ENCODE data around the gene TSFM.
"Not testable (repeated sequence)": the region's sequence is repeated elsewhere in the genome, so short reads cannot be mapped to it uniquely, and the experiment has no call there.

Gene TSFM

DNA sequence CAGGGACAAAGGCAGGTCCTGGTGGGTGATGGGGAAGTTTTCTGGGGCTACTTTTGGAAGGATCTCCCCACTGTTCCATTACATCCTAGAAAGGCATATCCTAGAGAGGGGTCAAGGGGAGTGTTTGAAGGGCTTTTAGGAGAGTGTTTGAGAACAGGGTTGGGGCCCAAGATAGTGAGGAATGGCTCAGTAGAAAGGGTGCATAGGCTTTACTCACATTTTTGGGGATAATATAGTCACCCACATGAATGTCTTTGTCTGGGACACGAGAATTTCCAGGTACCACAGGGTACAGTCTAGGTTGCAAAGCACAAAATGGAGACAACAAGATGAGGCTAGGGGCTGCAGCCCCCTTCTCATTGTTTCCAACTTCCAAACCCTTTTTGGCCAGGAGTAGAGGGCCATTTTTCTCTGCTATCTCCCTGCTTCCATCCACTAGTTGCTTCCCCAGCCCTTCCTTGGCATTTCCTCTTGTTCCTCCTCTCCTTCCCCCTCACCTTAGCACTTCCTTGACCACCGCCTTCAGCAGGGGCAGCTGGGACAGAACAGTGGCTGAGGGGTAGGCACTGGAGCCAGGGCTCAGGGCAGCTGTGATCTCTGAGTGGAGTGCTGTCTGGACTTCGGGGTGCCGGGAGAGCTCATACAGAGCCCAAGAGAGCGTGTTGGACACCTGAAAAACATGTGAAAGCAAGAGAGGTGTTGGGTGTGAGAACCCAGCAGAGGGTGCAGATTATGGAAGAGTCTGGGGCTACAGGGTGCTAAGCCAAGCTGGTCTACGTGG, 18.5 kb upstream of the TSFM start:
- no peak for DNase-seq

DNA sequence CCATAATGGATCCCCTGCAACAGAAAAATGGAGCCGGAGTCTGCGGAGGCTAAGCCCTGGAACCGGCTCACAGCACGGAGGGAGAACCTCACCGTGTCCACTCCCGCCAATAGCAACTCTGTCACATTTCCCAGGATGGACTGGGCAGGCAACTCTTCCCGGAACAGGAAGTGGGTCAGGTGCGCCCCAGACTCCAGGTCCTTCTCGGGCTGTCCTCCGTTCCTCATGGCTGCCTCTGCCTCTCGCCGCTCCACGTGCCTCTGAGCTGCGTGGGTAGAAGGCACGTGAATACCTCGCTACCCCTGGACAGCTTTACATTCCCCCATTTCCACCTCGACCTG, 18.0 kb upstream of the TSFM start:
- no peak for DNase-seq

DNA sequence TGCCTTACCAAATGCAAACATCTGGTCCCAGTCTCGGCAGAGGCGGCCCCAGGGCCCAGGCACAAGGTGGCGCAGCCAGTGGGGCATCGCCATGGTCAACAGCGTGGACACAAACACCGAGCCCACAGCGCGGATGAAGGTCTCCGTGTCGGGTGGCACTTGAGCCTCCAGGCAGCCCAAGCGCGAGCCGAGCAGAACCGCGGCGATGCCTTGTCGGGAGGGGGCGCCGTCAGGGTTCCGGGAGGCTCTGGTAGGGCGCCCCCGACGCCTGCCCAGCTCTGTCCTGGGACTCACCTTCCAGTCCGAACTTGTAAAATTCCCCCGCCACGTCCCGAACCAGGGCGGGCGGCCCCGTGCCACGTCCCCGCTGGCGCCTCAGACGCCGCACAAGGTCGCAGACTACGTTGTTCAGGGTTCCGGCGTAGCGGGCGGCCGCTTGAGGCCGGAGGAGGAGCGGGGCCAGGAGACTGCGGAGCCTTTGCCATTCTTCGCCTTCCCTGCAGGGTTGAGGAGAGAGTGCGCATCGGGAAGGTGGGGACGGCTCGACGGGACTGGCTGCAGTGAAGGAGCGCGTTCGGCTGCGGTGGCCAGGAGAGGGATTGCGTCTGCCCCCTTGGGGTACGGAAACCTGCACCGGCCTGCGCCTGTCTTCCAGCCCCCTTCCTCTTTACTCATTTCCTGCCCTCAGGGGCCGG, 17.4 kb upstream of the TSFM start:
- DNase-seq = no peak

DNA sequence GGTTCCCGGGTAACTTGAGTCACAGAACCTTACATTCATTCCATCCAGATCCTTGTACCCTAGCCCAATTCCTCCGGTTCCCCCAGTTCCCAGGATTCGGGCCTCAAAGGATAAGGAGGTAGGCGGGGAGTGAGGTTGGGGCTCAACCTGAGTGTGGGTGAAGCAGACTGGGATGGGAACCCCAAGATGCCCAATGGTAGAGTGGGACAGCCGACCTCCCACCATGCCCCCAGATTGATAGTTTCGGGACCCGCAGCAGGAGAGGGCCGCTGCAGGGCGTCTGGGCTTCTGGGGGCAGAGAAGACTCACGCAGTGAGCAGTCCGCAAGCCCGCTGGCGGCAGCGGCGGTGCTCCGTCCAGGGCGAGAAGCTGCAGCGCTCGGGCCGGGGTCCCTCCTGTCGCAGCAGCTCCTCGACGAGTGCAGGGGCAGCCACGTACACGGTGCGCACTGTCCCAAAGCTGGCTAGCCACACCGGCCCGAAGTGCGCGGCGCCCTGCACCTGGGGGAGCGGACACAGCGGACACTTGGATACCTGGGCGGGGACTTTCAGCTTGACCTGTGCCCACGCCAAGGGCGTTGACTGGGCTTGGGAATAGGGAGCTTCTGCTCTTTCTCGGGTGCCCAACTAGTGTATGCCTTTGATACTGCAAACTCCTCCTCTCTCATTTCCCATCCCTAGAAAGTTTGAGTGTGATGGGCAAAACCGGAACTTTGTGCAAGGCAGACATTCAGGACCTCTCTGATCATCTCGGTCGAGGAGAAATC, 16.7 kb upstream of the TSFM start:
- no peak for DNase-seq

DNA sequence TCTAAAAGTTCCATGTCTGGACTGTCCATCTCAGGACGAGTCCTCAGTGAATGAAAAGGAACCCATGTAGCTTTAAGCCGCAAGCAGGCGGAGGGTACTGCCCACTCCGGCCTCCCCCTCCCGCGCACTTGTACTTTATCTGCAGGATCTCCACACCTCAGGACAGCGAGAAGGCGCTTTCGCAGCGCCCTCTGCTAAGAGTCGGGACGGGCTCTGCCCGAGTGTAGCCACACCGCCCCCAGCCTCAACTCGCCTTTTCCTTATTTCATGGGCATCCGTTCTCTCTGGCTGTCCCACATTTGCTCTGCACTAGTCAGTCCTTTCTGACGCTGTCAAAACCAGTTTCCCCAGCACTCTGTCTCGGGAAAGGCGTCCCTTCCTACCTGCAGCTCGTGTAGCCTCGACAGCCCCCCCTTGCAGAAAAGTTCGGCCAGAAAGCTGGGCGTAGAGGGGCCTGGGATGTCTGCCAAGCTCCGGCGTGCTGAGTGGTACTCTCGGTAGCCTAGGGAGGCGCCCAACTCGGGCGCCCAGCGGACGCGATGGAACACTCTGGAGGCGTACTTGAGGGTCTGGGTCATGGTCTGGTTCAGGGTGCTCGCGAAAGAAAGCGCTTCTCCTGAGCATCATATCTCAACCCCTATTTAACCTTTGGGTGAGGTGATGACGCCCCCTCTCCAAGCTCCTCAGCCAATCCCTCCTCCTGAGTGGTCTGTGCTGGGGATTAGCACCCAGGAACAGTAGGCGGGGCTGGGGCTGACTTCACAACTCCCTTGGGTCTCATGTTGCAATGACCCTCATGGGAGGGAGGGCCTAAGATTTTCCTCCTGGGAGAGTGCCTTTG, 15.9 kb upstream of the TSFM start, which contains the start of gene CYP27B1:
Gene CYP27B1, minus strand, starts transcription at position 615 of the 841 bp plus-strand sequence. Its CDS starts 37 bp downstream, at position 578.
- peak; percentile 17 for DNase-seq

DNA sequence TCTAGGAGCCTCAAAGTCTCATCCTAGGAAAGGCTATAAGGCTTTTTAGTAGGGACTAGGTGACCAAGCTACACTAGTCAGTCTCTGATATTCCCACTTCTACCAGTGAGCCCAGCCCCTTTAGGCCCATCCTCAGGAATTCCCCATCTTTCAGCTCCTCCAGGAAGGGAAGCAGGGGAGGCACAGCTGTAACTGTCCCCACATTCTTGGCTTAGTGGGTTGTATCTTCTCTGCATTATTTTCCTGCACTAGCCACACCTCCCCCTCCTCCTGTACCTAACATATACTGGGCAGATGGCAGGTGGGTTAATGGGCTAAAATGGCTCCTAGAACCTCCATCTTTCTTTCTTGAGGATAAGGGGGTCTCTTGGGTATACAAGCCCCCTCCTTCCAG, 15.3 kb upstream of the TSFM start:
- DNase-seq = no peak

DNA sequence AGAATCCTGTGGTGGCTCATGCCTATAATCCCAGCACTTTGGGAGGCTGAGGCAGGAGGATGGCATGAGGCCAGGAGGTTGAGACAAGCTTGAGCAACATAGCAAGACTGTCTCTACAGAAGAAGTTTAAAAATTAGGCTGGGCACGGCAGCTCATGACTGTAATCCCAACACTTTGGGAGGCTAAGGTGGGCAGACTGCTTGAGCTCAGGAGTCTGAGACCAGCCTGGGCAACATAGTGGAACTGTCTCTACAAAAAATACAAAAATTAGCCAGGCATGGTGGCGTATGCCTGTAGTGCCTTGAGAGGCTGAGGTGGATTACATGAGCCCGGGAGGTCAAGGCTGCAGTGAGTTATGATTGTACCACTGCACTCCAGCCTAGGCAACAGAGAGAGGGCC, 14.7 kb upstream of the TSFM start:
- no peak for DNase-seq

DNA sequence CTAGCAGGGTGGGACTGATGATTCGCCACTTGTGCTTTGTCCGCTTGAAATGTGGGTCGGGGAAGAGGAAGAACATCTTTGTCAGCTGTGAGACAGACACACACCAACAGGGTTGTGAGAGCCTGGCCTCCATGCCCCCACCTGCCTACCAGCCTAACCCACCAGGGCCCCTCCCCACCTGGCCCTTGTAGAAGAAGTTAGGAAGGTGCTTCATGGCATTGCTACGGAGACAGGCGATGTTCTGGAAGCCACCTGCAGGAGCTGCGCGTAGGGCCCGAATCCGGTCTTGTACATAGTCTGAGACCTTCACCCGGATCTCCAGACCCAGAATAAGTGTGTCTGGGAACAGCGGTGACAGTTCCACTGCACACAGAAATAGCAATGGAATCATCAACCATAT, 13.0 kb upstream of the TSFM start:
- DNase-seq = no peak

DNA sequence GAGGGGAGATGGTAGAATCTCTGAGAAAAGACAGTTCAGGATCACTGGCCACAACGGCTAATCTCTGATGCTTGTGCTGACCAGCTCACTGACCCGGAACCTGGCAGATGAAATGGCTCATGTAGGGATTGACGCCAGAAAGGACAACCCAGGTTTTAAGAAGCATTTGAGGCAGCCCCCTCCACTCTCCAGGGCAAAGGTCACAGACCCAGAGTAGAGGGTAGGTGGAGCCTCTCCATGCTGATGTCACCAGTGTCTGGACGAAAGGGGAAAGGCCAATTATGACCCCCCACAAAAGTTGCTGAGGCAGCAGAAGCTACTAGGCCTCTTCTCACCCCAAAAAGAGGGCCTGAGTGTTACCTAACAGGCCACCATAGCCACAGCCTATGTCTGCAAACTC, 11.9 kb upstream of the TSFM start:
- no peak for DNase-seq

DNA sequence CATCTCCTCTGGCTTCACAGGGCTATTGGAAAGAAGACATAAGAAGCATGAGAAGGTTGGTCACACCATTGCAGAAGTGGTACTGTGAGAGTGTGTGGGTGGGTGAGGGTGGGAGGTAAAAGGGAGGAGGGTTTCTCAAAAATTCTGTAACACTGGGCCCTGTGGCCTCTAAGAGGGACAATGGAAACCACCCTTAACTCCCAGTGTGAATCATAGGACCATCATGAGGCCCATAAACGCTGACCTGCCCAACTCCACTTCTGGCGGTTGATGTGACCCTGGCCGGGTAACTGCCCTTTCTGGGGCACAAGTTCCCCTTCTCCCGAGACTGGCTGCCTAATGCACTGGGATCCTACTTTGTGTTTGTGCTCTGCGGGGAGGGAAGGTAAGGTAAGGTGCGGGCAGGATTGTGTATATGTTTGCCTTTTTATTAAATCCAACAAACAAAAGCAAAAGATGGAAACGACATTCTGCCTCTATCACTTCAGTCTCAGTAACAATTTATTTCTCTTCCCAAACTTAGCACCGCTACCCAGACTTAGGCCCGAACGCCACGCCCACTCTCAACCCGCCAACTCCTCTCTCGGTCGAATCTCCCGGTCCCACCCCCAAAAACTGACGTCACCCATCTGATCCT, 11.2 kb upstream of the TSFM start:
- DNase-seq = no peak

DNA sequence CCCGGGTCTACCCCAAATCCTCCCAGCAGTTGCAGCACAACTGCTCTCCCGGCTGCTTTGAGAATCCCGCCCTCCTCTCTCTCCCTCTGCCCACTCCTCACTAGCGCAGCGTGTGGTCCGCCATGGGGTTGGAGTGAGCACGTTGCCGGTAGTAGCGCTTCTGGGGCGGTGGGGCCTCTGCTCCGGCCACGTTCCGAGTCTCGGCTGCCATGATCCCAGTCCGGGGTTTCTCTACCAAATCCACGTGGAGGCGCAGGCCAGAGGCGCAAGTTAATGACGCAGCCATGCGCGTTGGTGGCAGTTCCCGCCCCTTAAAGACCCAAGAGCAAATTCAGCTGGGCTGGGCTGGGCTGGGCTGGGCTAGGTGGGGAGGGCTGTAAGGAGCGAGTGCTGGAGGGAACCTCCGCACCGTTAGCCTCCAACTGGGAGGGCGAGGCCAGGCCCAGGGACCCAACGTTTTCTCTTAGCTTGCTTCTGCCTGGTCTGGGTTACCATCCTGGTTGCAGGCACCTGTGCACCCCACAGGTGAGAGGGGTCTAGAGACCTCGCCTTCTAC, 10.6 kb upstream of the TSFM start, which contains the start of gene METTL1:
Gene METTL1, minus strand, starts transcription at position 233 of the 556 bp plus-strand sequence. Its CDS starts 22 bp downstream, at position 211.
- peak; percentile 86 for DNase-seq

DNA sequence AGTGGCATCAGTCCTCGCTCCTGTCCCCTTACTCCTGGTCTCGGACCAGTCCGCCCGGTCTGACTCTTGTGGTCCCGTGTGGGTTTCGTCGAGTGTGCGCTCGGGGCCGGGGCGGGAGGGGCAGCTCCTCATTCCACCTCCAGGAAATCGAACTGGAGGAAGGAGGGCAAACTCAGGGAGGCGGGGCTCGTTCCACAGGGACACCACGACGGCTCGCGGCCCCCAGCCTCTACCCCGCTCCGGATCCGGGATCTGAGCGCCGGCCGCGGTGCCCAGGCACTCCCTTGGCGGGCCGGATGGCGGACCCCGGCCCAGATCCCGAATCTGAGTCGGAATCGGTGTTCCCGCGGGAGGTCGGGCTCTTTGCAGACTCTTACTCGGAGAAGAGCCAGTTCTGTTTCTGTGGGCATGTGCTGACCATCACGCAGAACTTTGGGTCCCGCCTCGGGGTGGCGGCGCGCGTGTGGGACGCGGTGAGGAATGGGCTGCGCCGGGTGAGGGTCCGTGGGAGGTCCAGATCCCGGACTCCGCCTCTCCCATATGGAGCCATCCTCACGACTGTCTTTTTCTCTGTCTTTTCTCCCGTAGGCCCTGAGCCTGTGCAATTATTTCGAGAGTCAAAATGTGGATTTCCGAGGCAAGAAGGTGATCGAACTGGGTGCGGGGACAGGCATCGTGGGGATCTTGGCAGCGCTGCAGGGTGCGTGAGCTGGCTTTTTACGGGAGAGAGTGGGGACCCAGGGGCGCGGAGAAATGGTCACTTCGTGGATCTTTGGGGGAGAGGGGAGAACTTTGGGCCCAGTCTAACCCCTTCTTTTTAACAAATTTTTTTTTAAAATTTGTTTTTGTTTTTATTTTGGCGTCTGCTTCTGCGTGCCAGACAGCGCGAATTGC, 9.9 kb upstream of the TSFM start, which contains the start of gene EEF1AKMT3:
Gene EEF1AKMT3, plus strand, starts transcription at position 186 of the 894 bp plus-strand sequence. Its CDS starts 111 bp downstream, at position 297.
- DNase-seq = no peak

DNA sequence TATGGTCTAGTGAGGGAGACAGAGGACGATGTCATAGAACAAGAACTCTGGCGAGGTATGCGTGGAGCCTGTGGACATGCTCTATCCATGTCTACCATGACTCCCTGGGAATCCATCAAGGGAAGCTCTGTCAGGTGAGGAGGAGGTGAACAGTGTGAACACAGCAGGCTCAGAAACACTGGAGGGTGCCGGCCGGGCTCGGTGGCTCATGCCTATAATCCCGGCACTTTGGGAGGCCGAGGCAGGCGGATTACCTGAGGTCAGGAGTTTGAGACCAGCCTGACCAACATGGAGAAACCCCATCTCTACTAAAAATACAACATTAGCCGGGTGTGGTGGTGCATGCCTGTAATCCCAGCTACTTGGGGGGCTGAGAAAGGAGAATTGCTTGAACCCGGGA, 8.0 kb upstream of the TSFM start:
- not testable (repeated sequence) for DNase-seq

DNA sequence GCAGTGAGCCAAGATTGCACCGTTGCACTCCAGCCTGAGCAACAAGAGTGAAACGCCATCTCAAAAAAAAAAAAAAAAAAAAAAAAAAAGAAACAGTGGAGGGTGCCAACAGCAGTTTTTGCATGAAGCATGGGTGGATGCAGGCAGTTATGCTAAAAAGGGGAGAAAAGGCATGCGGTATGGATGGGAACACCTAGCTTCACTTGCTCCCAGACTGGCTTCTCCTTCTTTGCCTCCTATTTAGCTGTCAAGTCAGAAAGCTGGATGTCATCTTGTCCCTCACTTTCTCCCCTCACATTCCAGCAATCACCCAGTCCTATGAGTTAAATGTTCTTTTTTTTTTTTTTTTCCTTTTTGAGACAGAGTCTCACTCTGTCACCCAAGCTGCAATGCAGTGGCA, 7.5 kb upstream of the TSFM start:
- no peak for DNase-seq

DNA sequence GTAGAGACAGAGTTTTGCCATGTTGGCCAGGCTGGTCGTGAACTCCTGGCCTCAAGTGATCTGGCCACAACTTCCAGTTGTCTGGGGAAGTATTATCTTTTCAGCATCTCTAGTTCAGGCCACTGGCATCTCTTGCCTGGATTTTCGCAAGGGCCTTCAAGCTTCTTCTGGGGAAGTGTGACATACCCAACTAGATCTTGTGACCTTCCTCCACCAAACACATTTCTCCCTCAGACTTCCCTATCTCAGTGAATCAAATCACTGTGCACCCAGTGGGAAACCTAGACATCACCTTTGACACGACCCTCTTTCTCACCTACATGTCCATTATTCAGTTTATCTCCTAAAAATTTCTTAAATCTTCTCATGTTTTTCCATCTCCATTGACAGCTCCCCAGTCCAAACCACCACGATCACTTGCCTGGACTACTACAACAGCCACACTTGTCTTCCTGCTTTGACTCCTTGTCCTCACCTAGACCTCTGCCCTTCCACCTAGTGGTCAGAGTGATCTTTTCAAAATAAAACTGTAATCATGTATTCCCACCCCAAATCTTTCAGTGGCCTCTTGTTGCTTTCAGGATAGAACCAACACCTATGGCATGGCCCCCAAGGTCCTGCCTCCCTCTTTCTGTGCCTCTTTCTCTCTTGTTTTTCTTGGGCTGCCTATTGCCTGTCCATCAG, 6.9 kb upstream of the TSFM start:
- DNase-seq = no peak

DNA sequence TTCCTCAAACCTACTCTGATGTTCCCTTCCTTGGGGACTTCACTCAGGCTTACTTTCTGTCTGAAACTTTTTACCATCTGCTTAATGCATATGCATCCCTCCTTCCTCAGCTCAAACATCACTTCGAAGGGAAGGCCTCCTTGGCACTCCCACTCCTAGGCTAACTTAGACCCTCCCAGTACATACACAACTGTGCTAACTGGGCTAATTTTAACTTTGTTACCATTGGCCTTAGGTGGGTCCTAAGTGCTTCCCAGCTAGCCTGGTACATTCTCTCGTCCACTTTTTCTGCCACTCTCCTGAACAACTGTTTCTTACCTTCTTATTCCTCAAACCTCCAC, 6.4 kb upstream of the TSFM start:
- DNase-seq = no peak

DNA sequence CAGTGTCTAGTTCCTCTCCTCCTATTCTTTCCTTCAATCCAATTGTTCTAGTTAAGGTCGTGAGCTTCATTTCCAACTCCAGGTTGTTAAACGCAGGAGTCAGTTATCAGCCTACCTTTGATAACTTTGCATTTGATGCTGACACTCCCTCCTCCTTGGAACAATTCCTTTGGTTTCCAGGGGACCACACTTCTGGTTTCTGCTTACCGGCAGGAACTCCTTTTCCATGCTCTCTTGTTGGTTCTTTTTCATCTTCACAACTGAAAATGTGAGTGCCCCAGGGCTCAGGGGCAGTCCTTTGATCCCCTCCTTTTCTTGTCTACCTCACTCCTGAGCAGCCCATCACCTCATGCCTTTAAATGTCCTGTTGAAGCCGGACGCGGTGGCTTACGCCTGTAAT, 5.2 kb upstream of the TSFM start:
- DNase-seq = no peak

DNA sequence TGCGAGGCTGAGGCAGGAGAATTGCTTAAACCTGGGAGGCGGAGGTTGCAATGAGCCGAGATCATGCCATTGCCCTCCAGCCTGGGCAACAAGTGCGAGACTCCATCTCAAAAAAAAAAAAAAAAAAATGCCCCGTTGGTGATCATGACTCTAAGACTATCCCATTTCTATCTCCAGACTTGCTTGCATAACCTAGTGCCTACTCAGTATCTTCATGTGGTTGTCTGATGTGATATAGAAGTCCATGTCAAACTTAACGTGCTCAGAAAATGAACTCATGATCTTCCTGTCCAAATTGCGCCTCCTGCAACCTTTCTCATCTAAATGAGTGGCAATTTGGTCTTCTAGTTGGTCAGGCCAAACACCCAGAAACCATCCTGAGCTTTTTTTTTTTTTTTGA, 4.7 kb upstream of the TSFM start:
- DNase-seq = no peak

DNA sequence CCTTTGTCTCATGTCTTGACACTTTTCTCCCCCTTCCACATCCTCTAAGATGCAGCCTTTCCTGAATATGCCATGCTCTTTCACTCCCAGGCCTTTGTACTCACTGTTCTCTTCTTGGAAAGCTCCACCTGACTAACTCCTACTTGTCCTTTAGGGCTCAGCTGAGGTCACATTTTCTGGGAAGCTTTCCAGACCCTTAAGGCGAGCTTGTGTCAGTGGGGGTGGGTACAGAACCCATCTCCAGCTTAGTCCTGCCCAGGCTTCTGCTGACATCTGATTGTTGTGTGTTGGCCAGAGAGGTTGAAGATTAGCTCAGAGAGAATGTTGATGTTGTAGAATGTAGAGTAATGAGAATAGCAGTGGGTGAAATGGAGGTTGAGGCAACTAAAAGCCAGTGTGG, 2.9 kb upstream of the TSFM start:
- DNase-seq = no peak

DNA sequence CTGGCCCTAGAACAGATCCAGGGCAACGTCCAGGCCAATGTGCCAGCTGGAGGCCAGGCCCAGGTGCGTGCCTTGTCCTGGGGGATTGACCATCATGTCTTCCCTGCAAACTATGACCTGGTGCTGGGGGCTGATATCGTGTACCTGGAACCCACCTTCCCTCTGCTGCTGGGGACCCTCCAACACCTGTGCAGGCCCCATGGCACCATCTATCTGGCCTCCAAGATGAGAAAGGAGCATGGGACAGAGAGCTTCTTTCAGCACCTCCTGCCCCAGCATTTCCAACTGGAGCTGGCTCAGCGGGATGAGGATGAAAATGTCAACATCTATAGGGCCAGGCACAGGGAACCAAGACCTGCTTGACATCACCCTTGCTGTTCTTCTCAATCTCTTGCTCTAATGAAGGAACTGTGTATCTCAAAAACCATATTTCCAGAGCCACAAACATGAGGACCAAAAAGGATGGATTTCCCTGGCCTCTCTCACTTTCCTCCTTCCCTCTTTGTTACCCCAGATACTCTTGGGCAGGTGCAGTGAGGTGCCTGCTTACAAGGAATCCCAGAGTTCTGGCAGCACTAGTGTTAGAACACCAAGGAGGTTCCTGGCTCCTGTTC, 2.2 kb upstream of the TSFM start:
- no peak for DNase-seq
